A549 (cell line): ENCODE results near the gene MCM3. TPM values are rescaled to one million over a fixed set of nuclear protein-coding genes. Genes with fewer than 3 reads are reported as not detected.

ENCODE experiments used
- ATAC-seq, 2 experiments: fragments of 200-7000 bp in 1 of 2; fragments of >200 bp in 1 of 2; cut with Nextera tagmentation in 1 of 2; cut with Tn5 transposase in 1 of 2; 3 replicates each; pipeline versions ENCODE4 v1.8.0 to v1.9.1; 2018 to 2020; ENCODE audit warnings: mild to moderate bottlenecking in 1 of 2, moderate library complexity in 1 of 2
- CTCF ChIA-PET: fragments of 300-600 bp; sonication (Branson Sonifier 250); formaldehyde crosslinking; extraction: SDS; loops from one replicate; lab custom pipeline; 2021; ENCODE audit warnings: antibody characterized with exemption, inconsistent platforms; lab: Yijun Ruan, JAX
- POLR2A ChIA-PET: fragments of 350-600 bp; formaldehyde crosslinking; extraction: SDS; loops from one replicate; lab custom pipeline; 2021; ENCODE audit warnings: antibody characterized with exemption, inconsistent platforms; lab: Yijun Ruan, JAX
- DNase-seq, 2 experiments: peaks; one replicate each; pipeline versions ENCODE4 v3.0.0 to v3.0.0-alpha.2; 2011 to 2016; ENCODE audit warnings: low read depth in 1 of 2, low spot score in 1 of 2
- FAIRE-seq: peaks from 2 replicates; lab custom pipeline; 2011; peaks lifted over from hg19 to GRCh38; lab: Jason Lieb, UNC
- H3K27ac ChIP-seq, 2 experiments: fragments of >200 bp; sonication (Bioruptor Twin); formaldehyde crosslinking; 3 replicates each; pipeline ENCODE4 v1.5.1; 2016 to 2017
- H3K4me1 ChIP-seq: fragments of >200 bp; sonication (Bioruptor Twin); formaldehyde crosslinking; 3 replicates; pipeline ENCODE4 v1.6.1; 2016
- H3K4me2 ChIP-seq: fragments of >200 bp; sonication (Bioruptor Twin); formaldehyde crosslinking; 3 replicates; pipeline ENCODE4 v1.6.1; 2016
- H3K4me3 ChIP-seq: fragments of >200 bp; sonication (Bioruptor Twin); formaldehyde crosslinking; 3 replicates; pipeline ENCODE4 v1.5.1; 2016
- H3K9me3 ChIP-seq: fragments of >200 bp; sonication (Bioruptor Twin); formaldehyde crosslinking; 3 replicates; pipeline ENCODE4 v1.6.1; 2016
- CBX2 ChIP-seq: fragments of 200-600 bp; sonication (generic); IDR thresholded peaks from 2 replicates; pipeline ENCODE4 v1.6.1; 2016; ENCODE audit warnings: low read depth, mild to moderate bottlenecking, borderline replicate concordance
- CHD4 ChIP-seq: fragments of 200-600 bp; sonication (generic); IDR thresholded peaks from 2 replicates; pipeline ENCODE4 v1.6.1; 2016; ENCODE audit warnings: antibody characterized with exemption, mild to moderate bottlenecking, borderline replicate concordance
- EHF ChIP-seq: fragments of 250-450 bp; sonication (Bioruptor Pico); IDR thresholded peaks from 2 replicates; pipeline ENCODE4 v1.5.0; 2020; ENCODE audit warnings: mild to moderate bottlenecking
- ESRRA ChIP-seq: fragments of 150-350 bp; IDR thresholded peaks from 2 replicates; pipeline ENCODE4 v1.6.1; 2014; ENCODE audit warnings: mild to moderate bottlenecking, low read length, borderline replicate concordance
- FOXS1 ChIP-seq: fragments of 250-450 bp; sonication (Bioruptor Pico); IDR thresholded peaks from 2 replicates; pipeline ENCODE4 v1.5.0; 2020; ENCODE audit warnings: mild to moderate bottlenecking, moderate library complexity
- MAFK ChIP-seq: fragments of 450-650 bp; IDR thresholded peaks from 2 replicates; pipeline ENCODE4 v1.6.1; 2014; ENCODE audit not compliant: partially characterized antibody
- NPAS2 ChIP-seq: fragments of 250-450 bp; sonication (Bioruptor Pico); IDR thresholded peaks from 2 replicates; pipeline ENCODE4 v1.8.0; 2022; ENCODE audit warnings: mild to moderate bottlenecking, moderate library complexity, borderline replicate concordance
- POLR2AphosphoS2 ChIP-seq: conservative IDR thresholded peaks from 2 replicates; pipeline ENCODE4 v1.6.1; 2012; ENCODE audit warnings: low read length, improper control_type of control experiment, inconsistent platforms
- RAD21 ChIP-seq, 2 experiments: fragments of >200 bp in 1 of 2; sonication (Bioruptor Twin) in 1 of 2; formaldehyde crosslinking in 1 of 2; IDR thresholded peaks in 1 of 2; conservative IDR thresholded peaks in 1 of 2; 2 replicates in 1 of 2; 3 replicates in 1 of 2; pipeline ENCODE4 v1.6.1; 2012 to 2018; ENCODE audit warnings: inconsistent platforms in 1 of 2
- RARB ChIP-seq: fragments of 250-450 bp; sonication (Bioruptor Pico); IDR thresholded peaks from 2 replicates; pipeline ENCODE4 v1.8.0; 2021; ENCODE audit warnings: mild to moderate bottlenecking, moderate library complexity
- TFCP2L1 ChIP-seq: fragments of 250-450 bp; sonication (Bioruptor Pico); IDR thresholded peaks from 2 replicates; pipeline ENCODE4 v1.5.0; 2021; ENCODE audit warnings: mild to moderate bottlenecking
- ZNF302 ChIP-seq: fragments of 250-450 bp; sonication (Bioruptor Pico); IDR thresholded peaks from 2 replicates; pipeline ENCODE4 v1.9.0; 2021; ENCODE audit warnings: inconsistent platforms, mild to moderate bottlenecking, moderate library complexity
- ZSCAN20 ChIP-seq: fragments of 250-450 bp; sonication (Bioruptor Pico); IDR thresholded peaks from 2 replicates; pipeline ENCODE4 v1.8.0; 2022; ENCODE audit warnings: mild to moderate bottlenecking, moderate library complexity
- WGBS: methylation state at CpG from one replicate; pipeline ENCODE4 v1.1.6; 2017; ENCODE audit errors: missing lambda C conversion rate; 5-methylcytosine and 5-hydroxymethylcytosine counted together
- polyA plus RNA-seq, 4 experiments: library from polyadenylated mRNA; depleted of rRNA in 3 of 4; stranded (reverse); fragments of >200 nt; fragmentation: RNase III in 1 of 4; extraction: RNeasy Plus Mini Kit Qiagen cat#74134 plus additional on column Dnase treatment in 1 of 4; gene quantifications; 2 replicates in 3 of 4; 3 replicates in 1 of 4; pipeline ENCODE4 v1.2.3, GENCODE V29; 2011 to 2017
- TF ChIP-seq, protein P1 (sequence below): IDR thresholded peaks from 2 replicates; pipeline ENCODE4 v1.6.1; 2012; ENCODE audit warnings: low read depth, borderline replicate concordance
- TF ChIP-seq, protein P2 (sequence below): fragments of 250-450 bp; sonication (Bioruptor Pico); IDR thresholded peaks from 2 replicates; pipeline ENCODE4 v1.5.0; 2020; ENCODE audit warnings: low read depth, mild to moderate bottlenecking, moderate library complexity
- TF ChIP-seq, protein P3 (sequence below): fragments of 200-600 bp; sonication (generic); IDR thresholded peaks from 2 replicates; pipeline ENCODE4 v1.6.1; 2016; ENCODE audit warnings: antibody characterized with exemption, mild to moderate bottlenecking, moderate library complexity
- TF ChIP-seq, protein P4 (sequence below): fragments of 250-450 bp; sonication (Bioruptor Pico); IDR thresholded peaks from 2 replicates; pipeline ENCODE4 v1.5.0; 2021; ENCODE audit warnings: mild to moderate bottlenecking, moderate library complexity, borderline replicate concordance
- TF ChIP-seq, protein P5 (sequence below): fragments of 450-650 bp; IDR thresholded peaks from 2 replicates; pipeline ENCODE4 v1.6.1; 2014; ENCODE audit warnings: antibody characterized with exemption

The MCM3 gene
- polyA plus RNA-seq, 2 of the 4 experiments (the other 2 are of a cell fraction), result 101 to 111 TPM

DNA sequence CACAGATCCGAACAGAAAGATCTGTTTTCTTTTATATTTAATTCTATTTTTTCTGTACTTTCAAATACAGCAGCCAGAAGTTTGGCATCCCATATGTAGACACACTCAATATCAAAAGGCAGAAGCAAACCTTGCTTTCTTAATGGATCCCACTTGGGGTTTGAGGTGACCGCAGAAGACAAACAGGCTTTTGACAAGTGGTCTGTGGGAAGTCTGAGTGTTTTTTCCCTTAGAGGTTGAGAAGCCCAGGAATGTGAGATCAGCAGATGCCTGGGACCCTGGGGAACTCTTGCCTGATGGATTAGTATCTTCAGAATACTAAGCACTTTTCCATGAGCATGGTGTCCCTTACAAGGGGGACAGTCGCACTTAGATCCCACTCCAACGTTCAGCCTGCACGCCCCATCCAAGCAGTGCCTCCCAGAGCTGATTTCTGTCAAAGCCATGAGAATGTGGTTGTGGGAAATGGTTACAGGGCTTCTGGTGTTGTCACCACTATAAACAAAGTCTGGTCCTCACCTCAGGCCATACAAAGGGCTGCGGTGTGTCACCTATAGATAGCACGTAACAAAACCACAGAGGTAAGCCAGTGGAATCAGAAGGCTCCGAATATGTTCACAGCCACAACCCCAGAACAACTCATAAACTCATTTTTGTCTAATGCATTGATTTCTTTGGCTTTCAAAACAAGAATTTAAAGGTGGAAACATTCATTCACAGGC is 53.0 kb downstream of the MCM3 start:
- WGBS, result 73% methylated on average over 8 of the region's 8 CpGs
- H3K4me1 ChIP-seq, result no peaks in the 10 kb centered on the region
- ATAC-seq (no peak), DNase-seq (no peak), FAIRE-seq (no peak)
- ChIA-PET CTCF (interaction anchor here (0.8 kb wide), 1 partner anchor 157 kb away, joined by 3 read pairs; no protein-coding TSS in a partner anchor), POLR2A (no interaction called here)
- no peak for TF ChIP-seq CHD4
- no peak for TF ChIP-seq POLR2AphosphoS2
- TF ChIP-seq, protein P1, sequence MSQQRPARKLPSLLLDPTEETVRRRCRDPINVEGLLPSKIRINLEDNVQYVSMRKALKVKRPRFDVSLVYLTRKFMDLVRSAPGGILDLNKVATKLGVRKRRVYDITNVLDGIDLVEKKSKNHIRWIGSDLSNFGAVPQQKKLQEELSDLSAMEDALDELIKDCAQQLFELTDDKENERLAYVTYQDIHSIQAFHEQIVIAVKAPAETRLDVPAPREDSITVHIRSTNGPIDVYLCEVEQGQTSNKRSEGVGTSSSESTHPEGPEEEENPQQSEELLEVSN, result no peak
- no peak overlapping the region for H3K4me2 ChIP-seq
- H3K27ac ChIP-seq, result no peak overlapping the region
- H3K9me3 ChIP-seq, result no peaks in the 10 kb centered on the region
- no peak overlapping the region for H3K4me3 ChIP-seq

DNA sequence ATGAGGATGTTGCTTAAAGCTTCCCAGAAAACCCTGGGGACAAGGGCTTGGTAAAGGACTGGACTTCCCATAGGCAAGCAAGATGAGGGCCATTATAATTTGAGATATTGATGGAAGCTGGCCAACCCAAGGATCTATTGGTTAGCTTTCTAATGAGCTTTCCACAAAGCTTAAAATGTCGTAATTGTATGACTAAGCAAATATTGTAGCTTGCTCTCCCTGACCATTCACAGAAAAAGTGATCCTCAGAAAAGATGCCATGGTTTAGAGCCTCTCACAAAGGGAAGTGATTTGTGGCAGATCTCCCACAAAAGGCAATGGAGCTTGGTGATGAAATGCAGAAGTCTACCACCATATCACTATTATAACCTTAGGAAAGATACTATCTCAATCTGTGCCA is 53.9 kb downstream of the MCM3 start:
- Histone ChIP-seq H3K4me1 (no peaks in the 10 kb centered on the region), H3K9me3 (no peaks in the 10 kb centered on the region)
- POLR2A ChIA-PET, result no interaction called here
- TF ChIP-seq ZSCAN20 (no peak), NPAS2 (no peak), MAFK (peak; percentile 41), RARB (CRISPR knock-in tag) (no peak), FOXS1 (CRISPR knock-in tag) (no peak), POLR2AphosphoS2 (no peak), TFCP2L1 (CRISPR knock-in tag) (no peak)
- TF ChIP-seq, all 56 proteins: peak for 1
- Histone ChIP-seq H3K4me2 (no peak overlapping the region), H3K4me3 (no peak overlapping the region), H3K27ac (no peak overlapping the region)
- WGBS, result 36% methylated on average over 1 of the region's 1 CpG
- no peak for DNase-seq
- CTCF ChIA-PET, result interaction anchor here (2.7 kb wide), 1 partner anchor 68 kb away, joined by 10 read pairs; no protein-coding TSS in a partner anchor
- FAIRE-seq, result no peak
- ATAC-seq, result no peak

DNA sequence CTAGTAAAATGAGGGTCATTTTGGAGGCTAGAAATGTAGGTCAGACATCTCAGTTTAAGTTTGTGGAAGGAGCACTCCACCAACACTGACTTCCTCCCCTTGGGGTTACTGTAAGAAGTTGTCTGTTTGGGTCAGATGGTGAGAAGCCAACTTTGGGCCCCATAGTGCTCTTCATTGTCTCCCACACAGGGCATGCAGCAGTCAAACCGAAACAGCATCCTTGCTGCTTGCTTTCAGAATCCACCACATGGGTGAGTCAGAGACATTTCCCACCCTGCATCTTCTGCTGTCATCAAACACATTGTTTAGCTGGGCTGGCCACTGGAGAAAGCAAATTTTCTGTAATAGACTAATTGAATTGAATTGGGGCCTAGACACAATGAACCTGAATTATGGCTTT is 57.0 kb downstream of the MCM3 start:
- FAIRE-seq (no peak), DNase-seq (no peak), ATAC-seq (no peak)
- Histone ChIP-seq H3K4me3 (no peak overlapping the region), H3K27ac (no peak overlapping the region), H3K4me2 (no peak overlapping the region), H3K4me1 (no peaks in the 10 kb centered on the region), H3K9me3 (no peaks in the 10 kb centered on the region)
- ChIA-PET CTCF (no interaction called here), POLR2A (no interaction called here)
- TF ChIP-seq, protein P2, sequence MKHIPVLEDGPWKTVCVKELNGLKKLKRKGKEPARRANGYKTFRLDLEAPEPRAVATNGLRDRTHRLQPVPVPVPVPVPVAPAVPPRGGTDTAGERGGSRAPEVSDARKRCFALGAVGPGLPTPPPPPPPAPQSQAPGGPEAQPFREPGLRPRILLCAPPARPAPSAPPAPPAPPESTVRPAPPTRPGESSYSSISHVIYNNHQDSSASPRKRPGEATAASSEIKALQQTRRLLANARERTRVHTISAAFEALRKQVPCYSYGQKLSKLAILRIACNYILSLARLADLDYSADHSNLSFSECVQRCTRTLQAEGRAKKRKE (CRISPR knock-in tag), result no peak
- TF ChIP-seq MAFK (no peak), CBX2 (no peak), TFCP2L1 (CRISPR knock-in tag) (no peak), RAD21 (conservative IDR thresholded peaks at IDR 0.05 in 1 of 2, IDR thresholded peaks at IDR 0.05 in 1 of 2) (no peak), ESRRA (no peak), EHF (no peak), ZNF302 (CRISPR knock-in tag) (no peak)
- TF ChIP-seq, protein P3, sequence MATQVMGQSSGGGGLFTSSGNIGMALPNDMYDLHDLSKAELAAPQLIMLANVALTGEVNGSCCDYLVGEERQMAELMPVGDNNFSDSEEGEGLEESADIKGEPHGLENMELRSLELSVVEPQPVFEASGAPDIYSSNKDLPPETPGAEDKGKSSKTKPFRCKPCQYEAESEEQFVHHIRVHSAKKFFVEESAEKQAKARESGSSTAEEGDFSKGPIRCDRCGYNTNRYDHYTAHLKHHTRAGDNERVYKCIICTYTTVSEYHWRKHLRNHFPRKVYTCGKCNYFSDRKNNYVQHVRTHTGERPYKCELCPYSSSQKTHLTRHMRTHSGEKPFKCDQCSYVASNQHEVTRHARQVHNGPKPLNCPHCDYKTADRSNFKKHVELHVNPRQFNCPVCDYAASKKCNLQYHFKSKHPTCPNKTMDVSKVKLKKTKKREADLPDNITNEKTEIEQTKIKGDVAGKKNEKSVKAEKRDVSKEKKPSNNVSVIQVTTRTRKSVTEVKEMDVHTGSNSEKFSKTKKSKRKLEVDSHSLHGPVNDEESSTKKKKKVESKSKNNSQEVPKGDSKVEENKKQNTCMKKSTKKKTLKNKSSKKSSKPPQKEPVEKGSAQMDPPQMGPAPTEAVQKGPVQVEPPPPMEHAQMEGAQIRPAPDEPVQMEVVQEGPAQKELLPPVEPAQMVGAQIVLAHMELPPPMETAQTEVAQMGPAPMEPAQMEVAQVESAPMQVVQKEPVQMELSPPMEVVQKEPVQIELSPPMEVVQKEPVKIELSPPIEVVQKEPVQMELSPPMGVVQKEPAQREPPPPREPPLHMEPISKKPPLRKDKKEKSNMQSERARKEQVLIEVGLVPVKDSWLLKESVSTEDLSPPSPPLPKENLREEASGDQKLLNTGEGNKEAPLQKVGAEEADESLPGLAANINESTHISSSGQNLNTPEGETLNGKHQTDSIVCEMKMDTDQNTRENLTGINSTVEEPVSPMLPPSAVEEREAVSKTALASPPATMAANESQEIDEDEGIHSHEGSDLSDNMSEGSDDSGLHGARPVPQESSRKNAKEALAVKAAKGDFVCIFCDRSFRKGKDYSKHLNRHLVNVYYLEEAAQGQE, result no peak
- TF ChIP-seq, protein P4, sequence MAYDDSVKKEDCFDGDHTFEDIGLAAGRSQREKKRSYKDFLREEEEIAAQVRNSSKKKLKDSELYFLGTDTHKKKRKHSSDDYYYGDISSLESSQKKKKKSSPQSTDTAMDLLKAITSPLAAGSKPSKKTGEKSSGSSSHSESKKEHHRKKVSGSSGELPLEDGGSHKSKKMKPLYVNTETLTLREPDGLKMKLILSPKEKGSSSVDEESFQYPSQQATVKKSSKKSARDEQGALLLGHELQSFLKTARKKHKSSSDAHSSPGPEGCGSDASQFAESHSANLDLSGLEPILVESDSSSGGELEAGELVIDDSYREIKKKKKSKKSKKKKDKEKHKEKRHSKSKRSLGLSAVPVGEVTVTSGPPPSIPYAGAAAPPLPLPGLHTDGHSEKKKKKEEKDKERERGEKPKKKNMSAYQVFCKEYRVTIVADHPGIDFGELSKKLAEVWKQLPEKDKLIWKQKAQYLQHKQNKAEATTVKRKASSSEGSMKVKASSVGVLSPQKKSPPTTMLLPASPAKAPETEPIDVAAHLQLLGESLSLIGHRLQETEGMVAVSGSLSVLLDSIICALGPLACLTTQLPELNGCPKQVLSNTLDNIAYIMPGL (CRISPR knock-in tag), result no peak
- TF ChIP-seq, protein P5, sequence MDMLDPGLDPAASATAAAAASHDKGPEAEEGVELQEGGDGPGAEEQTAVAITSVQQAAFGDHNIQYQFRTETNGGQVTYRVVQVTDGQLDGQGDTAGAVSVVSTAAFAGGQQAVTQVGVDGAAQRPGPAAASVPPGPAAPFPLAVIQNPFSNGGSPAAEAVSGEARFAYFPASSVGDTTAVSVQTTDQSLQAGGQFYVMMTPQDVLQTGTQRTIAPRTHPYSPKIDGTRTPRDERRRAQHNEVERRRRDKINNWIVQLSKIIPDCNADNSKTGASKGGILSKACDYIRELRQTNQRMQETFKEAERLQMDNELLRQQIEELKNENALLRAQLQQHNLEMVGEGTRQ, result no peak
- WGBS, result 0% methylated on average over 1 of the region's 1 CpG
